Activated CD4-positive, alpha-beta T cell treated with anti-CD3 and anti-CD28 coated beads for 1 hour (primary cell): ENCODE measurements around the gene SEMA4A.
A peak's percentile ranks its signal among the peaks of the same experiment; 100 is the strongest.
"Not testable (repeated sequence)": the region's sequence is repeated elsewhere in the genome, so short reads cannot be mapped to it uniquely, and the experiment has no call there.

Experiments
- DNase-seq: peaks from one replicate; pipeline ENCODE4 v3.0.0-alpha.2; 2020

The SEMA4A gene

DNA sequence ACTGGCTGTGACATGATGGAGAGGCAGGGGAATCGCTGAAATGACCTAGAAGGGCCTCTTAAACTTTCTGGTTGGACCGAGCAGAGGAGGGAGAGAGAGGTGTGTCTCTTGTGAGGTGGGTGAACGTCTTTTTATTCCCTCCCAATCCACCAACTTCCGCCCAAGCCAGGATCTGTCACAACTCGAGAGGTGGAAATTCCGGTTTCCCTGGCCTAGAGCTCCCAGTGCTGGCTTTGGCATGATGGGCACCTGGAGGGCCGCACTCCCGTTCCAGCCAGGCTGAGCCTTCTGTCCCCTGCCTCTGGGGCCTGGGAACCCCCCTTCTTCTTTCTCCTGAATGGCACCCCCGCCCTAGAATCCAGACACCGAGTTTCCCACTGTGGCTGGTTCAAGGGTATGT lies at the start of gene SEMA4A:
TSS of gene SEMA4A (plus strand) at position 224 of the 400 bp plus-strand sequence. CDS start 994 bp downstream, outside the sequence.
- no peak for DNase-seq

DNA sequence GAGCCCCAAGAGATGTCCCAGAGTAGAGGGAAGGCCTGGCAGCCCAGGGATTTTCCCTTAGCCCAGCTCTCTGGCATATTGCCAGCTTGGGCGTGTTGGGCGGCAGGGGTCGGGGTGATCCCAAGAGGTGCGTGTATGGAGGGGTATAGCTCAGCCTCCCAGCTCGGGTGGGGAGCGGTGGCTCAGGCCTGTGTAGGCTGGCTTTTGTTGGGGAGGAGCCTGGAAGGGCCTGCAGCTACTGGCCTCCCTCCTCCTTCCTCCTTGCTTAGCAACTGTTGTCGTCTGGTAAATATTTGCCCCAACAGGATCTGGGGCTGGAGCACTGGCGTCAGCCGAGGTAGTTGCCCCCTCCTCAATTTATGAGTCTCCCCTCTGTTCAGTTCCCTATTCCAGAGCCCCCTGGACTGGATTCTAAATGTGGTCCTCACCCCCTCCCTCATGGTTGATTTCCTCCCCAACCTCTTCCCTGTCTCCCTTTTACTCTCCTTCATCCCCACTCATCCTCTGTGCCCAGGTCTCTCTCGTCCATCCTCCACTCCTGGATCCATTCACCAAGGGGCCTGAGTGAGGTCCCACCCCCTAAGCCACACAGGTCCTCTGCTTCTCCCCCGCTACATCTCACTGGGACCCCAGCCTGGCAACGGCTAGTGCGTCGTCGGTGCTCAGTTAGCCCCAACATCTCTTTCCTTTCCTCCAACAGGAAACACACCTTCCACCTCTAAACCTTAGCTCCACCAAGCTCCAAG lies 49.1 kb upstream of the SEMA4A start:
- DNase-seq, result no peak

DNA sequence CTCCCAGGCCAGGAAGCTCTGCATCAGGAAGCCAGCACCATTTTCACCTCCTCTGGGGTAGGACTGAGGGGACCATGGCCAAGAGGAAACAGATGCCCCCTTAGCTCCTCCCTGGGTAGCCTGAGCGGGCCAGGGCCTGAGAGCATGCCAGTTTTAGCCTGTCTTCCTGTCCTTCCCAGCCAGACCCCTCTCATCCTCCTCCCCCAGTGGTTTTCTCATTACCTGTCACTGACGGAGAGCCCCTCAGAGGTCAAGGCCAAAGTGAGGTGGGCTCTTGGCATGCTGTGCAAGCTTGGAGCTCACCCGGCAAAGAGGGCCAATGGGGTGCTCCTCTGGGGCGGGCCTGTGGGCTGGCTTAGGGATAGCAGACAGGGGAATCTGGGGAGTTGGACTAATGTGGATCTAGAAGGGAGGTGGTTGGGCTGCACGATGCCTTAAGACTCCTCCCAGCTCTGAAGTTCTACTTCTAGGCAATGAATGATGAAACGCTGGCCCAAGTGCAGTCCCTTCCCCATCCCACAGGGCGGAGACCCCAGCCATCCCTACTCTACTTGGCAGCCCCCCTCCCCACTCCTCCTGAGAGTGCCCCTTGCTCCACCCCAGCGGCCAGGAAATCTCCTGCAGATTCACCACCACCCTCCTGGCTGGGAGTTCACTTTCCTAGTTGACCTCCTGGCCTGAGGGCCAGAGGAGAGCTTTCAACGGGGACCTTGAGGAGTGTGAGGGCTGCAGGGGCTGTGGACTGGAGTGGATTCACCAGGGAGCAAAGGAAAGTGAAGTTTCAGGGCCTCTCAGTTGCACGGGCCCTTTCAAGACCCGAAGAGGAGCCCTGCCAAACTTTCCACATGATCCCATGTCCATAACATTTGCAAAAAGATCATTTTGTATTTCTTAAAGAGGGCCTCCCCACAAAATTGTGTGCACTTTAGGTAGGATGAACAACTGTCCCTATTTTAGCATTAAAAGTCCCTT lies 48.2 kb upstream of the SEMA4A start:
- no peak for DNase-seq

DNA sequence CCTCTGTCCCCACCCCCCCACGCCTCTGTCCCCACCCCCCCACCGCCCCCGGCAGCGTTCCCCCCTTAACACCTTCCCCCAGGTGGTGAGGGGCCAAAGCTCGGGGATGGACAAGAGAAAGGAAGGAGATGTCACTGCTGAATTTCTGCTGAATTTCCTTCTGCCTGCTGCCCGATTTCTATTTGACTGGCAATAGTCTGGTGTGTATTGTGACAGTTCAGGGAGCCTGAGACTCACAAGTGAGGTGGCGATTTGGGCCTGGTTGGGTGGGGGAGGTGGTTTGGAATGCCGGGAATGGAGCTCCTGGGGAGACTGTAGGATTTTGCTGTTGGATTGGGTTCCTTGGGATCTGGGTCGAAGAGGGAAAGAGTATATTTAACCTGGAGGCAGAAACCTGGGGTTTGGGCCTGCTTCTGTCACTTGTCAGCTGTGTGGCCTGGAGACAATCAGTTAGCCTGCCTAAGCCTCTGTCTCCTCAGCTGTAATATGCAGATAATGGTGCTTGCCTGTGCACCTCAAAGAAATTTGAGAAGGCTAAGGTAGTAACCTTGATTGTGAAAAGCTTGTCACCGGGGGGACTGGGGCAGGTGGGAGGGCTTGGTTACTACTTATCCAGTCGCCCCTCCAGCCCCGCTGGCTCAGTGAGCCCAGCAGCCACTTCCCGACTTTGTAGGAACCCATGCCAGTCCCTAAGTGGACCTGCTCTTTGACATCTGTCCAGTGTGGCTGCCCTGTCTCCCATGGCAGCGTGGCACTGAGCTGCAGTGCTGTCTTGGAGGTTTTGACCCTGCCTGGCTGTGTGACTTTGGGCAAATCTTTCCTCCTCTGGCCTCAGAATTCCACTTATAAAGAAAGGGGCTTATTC lies 46.5 kb upstream of the SEMA4A start:
- DNase-seq, result no peak

DNA sequence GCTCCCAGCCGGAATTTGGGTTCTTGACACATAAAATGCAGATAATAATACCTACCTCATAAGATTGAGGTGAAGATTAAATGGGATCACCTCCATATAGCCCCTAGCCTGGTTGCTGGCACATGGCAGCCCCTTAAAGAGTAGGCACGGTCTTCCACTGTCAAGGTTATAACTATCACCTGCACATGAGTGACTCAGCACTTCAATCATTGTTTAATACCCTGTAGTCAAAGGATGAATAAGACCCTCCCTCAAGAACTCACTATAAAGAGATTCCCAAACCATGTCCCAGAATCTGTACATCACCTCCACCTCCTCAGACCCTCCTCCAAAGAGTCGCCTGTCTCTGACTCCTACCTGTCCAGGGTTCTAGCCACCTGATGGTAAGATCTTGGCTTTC lies 45.3 kb upstream of the SEMA4A start:
- DNase-seq, result no peak

DNA sequence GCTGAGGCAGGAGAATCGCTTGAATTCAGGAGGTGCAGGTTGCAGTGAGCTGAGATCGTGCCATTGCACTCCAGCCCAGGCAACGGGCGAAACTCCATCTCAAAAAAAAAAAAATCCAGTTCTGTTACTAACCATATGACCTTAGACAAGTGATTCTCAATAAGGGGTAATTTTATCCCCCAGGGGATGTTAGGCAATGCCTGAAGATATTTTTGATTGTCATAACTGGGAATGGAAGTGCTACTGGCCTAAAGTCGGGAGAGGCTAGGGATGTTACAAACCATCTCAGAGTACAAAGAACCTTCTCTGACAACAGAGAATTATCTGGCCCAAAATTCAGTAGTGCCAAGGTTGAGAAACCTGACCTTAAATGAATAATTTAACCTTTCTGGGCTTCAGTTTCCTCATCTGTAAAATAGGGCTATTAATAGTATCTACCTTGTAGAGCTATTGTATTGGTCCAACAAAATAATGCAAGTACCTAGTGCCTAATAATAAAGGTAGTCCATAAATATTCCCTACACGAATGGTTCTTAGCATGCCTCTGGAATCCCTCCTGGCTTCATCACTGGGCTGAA lies 44.6 kb upstream of the SEMA4A start:
- no peak for DNase-seq

DNA sequence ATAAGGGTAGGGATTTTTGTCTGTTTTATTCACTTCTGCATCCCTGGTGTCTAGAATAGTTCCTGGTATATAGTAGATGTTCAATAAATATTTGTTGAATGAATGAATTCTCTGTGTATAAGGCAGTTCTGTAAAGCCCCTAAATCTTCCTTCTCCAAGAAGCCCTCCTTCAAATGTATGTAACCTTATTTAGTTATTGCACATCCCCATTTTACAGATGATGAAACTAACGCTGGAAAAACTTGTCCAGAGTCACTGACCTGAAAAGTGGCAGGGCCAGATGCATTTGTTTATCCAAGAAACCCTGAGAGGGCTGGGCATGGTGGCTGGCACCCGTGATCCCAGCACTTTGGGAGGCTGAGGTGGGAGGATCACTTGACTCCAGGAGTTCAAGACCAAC lies 43.1 kb upstream of the SEMA4A start:
- no peak for DNase-seq

DNA sequence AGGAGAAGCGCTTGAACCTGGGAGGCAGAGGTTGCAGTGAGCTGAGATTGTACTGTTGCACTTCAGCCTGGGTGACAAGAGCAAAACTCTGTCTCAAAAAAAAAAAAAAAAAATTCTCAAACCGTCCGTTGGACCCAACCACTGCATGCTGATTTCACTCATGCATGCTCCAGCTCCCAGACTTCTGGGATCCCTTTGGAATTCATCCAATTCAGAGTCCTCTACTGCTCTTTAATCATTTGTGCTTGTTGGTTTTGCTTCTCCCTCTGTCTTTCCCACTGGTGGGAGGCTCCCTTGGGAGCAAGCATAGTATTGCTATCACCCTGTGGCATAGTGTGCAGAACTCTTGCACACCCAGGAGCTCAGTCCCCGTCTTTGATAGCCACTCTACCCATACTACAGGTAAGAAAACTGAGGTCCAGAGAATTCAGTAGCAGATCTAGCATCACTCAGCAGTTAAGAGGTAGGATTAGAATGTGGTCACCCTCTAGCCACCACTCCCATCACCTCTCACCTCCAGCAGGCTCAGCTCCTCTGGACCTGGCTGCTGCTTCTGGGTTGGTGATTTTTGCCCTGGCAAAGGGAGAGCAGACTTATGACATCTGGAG lies 41.9 kb upstream of the SEMA4A start:
- no peak for DNase-seq

DNA sequence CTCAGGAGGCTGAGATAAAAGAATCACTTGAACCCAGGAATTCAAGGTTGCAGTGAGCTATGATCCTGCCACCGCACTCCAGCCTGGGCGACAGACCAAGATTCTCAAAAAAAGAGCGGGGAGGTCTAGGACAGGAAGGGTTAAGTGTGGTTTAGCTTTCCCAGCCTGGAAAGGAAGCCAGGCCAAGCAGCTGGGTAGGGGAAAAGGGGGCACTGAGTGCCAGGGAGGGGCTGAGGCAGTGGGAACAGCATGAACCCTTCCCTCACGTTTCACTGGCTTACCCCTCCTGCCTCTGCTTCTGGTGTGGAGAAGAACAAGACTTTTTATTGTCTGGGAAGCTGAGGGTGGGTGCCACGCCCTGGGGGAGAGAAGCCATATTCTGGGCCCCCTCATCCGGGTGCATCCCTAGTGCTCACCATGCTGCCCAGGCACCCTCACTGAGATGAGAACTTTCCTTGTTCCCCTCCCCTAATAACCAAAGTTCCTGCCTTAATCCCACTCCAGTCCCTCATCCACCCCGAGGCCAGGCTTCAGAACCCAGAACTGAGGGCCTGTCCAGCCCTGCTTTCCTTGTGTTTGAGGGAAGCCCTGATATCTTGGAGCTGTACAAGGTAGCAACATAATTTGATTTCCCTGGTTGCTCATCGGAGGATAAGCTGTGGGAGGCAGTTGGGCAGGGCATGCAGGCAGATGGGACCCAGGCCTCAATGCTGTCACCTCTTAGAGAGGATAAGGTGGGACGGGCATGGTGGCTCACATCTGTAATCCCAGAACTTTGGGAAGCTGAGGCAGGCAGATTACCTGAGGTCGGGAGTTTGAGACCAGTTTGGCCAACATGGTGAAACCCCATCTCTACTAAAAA lies 40.9 kb upstream of the SEMA4A start:
- DNase-seq, result no peak

DNA sequence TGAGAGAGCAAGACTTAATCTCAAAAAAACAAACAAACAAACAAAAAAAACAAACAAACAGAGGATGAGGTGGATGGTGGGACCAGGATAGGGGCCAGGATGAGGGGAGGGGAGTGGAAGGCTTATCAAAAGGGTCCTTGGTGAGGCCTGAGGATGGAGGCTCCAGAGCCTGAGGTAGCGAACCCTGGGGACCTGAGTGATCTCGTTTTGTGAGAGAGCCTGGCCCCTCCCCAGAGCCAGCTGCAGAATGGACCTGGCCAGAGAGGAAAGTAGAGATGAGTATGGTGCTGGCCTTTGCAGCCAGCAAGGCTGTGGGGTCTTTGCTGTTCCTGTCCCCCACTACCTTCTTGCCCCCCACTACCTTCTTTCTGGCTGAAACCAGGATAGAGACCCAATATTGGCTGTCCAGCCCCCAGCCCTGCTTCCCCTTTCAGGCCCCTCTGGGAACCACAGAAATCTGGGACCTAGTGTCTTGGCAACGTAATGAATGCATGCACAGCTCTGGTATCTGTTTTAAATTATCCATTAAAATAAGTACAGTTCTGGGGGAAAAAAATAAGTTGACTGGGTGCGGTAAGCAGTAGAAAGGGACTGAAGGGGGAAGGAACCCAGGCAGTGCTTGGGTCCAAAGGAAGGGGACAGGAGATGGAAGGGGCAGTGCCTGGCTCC lies 40.0 kb upstream of the SEMA4A start:
- no peak for DNase-seq

DNA sequence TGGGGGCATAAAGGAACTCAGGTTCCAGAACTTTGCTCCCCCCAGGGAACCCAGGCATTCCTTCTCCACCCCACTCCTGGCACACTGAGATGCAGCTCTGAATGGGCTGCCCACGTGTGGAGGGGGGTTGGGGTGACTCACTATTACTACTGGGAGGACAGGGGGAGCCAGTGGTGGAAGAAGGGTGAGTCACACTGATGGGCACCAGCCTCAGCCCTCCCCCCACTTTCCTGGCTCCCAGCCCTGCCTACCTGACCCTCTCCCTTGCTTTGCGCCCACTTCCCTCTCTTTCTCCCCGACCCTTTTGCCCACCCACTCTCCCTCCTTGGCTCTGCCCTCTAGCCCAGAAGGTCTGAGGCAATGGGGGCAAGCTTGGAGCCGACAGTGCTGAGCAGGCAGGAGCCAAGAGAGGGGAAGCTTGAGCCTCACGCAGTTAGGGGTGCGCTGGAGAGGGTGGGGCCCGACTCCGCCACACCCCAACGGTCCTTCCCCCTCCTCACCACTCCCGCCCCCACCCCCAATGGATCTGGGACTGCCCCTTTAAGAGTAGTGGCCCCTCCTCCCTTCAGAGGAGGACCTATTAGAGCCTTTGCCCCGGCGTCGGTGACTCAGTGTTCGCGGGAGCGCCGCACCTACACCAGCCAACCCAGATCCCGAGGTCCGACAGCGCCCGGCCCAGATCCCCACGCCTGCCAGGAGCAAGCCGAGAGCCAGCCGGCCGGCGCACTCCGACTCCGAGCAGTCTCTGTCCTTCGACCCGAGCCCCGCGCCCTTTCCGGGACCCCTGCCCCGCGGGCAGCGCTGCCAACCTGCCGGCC lies 39.1 kb upstream of the SEMA4A start, which contains the start of gene LMNA:
TSS of gene LMNA (plus strand) at position 611 of the 818 bp plus-strand sequence. CDS start 208 bp downstream, outside the sequence.
- peak; percentile 64 for DNase-seq

DNA sequence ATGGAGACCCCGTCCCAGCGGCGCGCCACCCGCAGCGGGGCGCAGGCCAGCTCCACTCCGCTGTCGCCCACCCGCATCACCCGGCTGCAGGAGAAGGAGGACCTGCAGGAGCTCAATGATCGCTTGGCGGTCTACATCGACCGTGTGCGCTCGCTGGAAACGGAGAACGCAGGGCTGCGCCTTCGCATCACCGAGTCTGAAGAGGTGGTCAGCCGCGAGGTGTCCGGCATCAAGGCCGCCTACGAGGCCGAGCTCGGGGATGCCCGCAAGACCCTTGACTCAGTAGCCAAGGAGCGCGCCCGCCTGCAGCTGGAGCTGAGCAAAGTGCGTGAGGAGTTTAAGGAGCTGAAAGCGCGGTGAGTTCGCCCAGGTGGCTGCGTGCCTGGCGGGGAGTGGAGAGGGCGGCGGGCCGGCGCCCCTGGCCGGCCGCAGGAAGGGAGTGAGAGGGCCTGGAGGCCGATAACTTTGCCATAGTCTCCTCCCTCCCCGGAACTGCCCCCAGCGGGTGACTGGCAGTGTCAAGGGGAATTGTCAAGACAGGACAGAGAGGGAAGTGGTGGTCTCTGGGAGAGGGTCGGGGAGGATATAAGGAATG lies 38.4 kb upstream of the SEMA4A start:
- DNase-seq, result no peak

DNA sequence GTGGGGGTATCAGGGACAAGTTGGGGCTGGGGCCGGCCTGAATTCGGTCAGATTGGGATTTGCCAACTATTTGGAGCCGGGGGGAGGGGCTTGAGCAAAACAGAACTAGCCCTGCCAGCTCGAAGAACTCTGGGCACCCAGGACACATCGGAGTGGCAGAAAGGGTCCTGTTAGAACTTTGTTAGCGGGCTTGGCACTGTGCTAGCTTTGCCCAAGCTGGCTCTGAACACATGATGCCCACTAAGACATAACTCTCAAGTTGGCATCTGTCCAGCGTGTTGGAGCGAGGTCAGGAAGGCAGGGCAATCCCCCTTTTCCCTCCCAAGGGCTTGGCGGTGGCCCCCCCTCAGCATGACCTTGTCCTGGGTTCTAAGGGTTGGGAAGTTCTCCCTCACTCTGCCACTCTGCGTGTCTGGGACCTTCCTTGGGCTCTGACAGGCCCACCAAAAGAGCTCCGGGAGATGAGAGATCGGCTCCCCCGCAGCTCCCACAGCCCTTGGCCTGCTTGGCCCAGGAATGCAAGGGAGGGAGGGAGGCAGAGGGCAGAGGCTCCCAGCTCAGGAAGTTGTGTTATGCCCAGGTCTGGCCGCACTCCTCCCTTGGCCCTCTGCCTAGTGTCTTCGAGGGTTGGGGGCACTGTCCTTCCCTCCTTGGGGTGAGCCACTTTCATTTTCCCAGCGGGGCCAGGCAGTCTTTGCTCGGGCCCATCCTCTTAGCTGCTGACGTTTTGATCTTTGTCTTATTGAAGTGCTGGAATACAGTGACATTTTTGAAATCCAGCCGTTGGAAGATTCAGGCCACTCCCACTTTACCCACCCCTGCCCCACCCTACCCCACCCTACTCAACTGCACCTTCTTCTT lies 37.6 kb upstream of the SEMA4A start:
- DNase-seq, result no peak

DNA sequence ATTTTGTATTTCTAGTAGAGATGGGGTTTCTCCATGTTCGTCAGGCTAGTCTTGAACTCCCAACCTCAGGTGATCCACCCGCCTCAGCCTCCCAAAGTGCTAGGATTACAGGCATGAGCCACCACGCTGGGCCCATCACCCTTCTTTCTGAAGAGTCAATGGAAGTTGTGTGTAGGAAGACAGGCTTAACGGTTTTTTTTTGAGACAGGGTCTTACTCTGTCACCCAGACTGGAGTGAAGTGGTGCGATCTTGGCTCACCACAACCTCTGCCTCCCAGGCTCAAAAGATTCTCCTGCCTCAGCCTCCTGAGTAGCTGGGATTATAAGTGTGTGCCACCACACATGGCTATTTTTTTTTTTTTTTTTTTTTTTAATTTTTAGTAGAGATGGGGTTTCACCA lies 36.7 kb upstream of the SEMA4A start:
- DNase-seq, result not testable (repeated sequence)

DNA sequence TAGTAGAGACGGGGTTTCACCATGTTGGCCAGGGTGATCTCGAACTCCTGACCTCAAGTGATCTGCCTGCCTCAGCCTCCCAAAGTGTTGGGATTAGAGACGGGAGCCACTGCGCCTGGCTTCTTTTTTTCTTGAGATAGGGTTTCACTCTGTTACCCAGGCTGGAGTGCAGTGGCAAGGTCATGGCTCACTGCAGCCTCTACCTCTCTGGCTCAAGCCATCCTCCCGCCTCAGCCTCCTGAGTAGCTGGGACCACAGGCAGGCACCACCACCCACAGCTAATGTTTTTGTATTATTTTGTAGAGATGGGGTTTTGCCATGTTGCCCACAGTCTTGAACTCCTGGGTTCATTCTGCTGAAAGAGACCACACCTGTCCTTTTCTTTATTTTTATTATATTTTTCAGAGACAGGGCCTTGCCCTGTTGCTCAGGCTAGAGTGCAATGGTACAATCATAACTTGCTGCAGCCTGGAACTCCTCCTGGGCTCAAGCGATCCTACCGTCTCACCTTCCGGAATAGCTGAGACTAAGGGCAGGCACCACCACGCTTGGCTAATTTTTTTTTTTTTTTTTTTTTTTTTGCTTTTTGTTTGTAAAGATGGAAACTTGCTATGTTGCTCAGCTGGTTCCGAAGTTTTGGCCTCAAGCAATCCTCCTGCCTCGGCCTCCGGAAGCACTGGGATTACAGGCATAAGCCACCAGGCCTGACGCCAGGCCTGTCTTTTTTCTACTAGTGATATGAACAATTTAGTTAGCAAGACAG lies 35.8 kb upstream of the SEMA4A start:
- no peak for DNase-seq

DNA sequence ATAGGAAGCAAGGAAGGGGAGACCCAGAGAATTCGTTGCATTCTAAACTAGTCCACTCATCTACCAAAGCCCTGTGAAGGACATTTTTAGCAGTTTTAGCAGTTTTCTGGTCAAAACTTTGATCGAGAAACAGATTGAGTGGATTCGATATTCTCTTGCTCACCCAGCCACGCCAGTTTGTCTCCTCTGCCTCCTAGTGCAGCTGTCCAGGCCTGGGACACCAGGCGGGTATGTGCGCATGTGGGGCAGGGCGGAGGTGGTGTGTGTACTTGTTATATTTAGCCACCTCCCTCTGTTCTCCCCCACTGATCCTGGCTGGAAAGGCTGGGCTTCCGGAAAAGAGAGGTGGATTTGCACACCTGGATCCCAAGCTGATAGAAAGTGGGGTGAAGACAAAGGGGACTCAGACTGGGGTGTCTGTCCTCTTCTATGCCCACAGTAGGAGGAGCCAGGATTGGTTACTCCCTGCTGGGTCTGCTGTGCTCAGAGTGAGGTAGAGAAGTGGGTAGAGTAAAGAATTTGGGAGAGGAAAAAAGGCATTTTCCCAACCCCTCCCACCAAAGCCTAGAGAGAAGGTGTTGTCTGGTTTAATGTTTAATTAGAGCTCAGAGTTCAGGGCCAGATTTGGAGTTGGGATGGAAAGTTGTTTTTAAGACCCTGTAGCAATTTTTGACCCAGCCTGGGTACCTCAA lies 35.1 kb upstream of the SEMA4A start:
- no peak for DNase-seq
